Lung (tissue), 12 donors: Measurements from ENCODE around the gene RAB27B. TPM values are rescaled to one million over a fixed set of nuclear protein-coding genes. Genes with fewer than 3 reads are reported as not detected.

ENCODE experiments used
- ATAC-seq: fragments of 200-7000 bp; cut with Tn5 transposase; one replicate; pipeline ENCODE4 v1.9.1; 2020; ENCODE audit warnings: moderate number of reproducible peaks; ENCODE audit not compliant: insufficient read depth, low FRiP score
- DNase-seq, 3 donors: peaks; one replicate each; pipeline ENCODE4 v3.0.0-alpha.2; 2013 to 2017
- H3K27ac ChIP-seq, 2 donors: one replicate each; pipeline ENCODE4 v1.5.1; 2013; ENCODE audit warnings: mild to moderate bottlenecking in 2 of 2, moderate library complexity in 2 of 2, control low read depth in 1 of 2, inconsistent platforms in 1 of 2, low read depth in 1 of 2, low read length in 1 of 2
- H3K27me3 ChIP-seq, 3 donors: one replicate each; pipeline ENCODE4 v1.5.1; 2013; ENCODE audit warnings: low read length in 2 of 3; ENCODE audit not compliant: control insufficient read depth in 3 of 3, insufficient read depth in 3 of 3
- H3K36me3 ChIP-seq, 4 donors: one replicate each; pipeline ENCODE4 v1.5.1; 2013; ENCODE audit warnings: low read length in 4 of 4, mild to moderate bottlenecking in 1 of 4, moderate library complexity in 1 of 4; ENCODE audit not compliant: control insufficient read depth in 4 of 4, insufficient read depth in 4 of 4
- H3K4me1 ChIP-seq, 5 donors: one replicate each; pipeline ENCODE4 v1.5.1; 2013; ENCODE audit warnings: low read length in 5 of 5, mild to moderate bottlenecking in 2 of 5, moderate library complexity in 1 of 5; ENCODE audit not compliant: control insufficient read depth in 5 of 5, insufficient read depth in 5 of 5
- H3K4me3 ChIP-seq: one replicate; pipeline ENCODE4 v1.5.1; 2013; ENCODE audit warnings: mild to moderate bottlenecking, control low read depth, moderate library complexity
- H3K9ac ChIP-seq, 2 donors: one replicate each; pipeline ENCODE4 v1.5.1; 2013; ENCODE audit warnings: low read length in 2 of 2, control low read depth in 1 of 2; ENCODE audit not compliant: insufficient read depth in 1 of 2
- H3K9me3 ChIP-seq, 4 donors: one replicate each; pipeline ENCODE4 v1.5.1; 2013; ENCODE audit warnings: low read length in 3 of 4, mild to moderate bottlenecking in 1 of 4, moderate library complexity in 1 of 4; ENCODE audit not compliant: control insufficient read depth in 4 of 4, insufficient read depth in 3 of 4
- WGBS, 2 donors: extraction: QIAGEN DNeasy Blood & Tissue Kit; methylation state at CpG; one replicate each; pipeline ENCODE4 v1.1.7; 2013; 5-methylcytosine and 5-hydroxymethylcytosine counted together
- polyA plus RNA-seq, 2 donors: library from polyadenylated mRNA; stranded (reverse); fragments of 200-250 nt; gene quantifications; one replicate each; pipeline ENCODE4 v1.2.1, GENCODE V29; 2013
- total RNA-seq, 2 donors: library from RNA; depleted of rRNA in 1 of 2; stranded (reverse); fragments of >200 nt in 1 of 2; gene quantifications; one replicate each; pipeline ENCODE4 v1.2.1, GENCODE V29; 2014 to 2021
- TF ChIP-seq, protein P1 (sequence below): IDR thresholded peaks from 2 replicates; pipeline ENCODE4 v1.5.1; 2012; ENCODE audit warnings: mild to moderate bottlenecking; ENCODE audit errors: control extremely low read depth, extremely low read depth
- donor health status: control.
- donor health status: control.
- donor health status: Bipolar disorder and iron deficiency.
- donor health status: healthy.
- donor health status: DM: yes; HTN: yes; CAD: no.

Gene RAB27B
- total and polyA plus RNA-seq, 4 donors: 5.0 to 21.5 (median 7.5) TPM

DNA sequence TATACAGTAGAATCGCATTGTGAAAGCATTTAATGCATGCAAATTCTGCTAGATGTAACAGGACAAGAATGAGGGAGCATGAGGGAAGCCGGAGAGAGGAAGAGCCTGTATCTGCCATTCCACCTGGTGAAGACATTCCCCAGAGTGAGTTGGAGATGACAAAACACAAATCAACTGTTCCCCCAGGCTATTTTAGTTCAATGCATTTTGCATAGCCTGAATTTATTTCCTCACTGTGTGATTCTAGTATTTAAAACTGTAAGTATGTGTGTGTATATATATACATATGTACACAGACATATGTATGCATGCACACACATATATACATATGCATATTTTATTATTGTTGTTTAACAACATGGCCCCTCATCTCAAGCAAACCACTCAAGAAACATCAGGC, 76.3 kb downstream of the RAB27B start:
- no peaks in the 10 kb centered on the region for H3K27me3 ChIP-seq
- 94 to 95% methylated on average over 2 of the region's 2 CpGs for WGBS, 2 donors
- ATAC-seq (no peak), DNase-seq (no peak)
- peaks cover 0 to 24% (median 7%) of the 10 kb centered on the region in 4 donors for H3K36me3 ChIP-seq
- H3K4me1 ChIP-seq: peaks cover 0 to 9% (median 0%) of the 10 kb centered on the region in 5 donors
- H3K9ac ChIP-seq: no peak overlapping the region
- TF ChIP-seq, protein P1, sequence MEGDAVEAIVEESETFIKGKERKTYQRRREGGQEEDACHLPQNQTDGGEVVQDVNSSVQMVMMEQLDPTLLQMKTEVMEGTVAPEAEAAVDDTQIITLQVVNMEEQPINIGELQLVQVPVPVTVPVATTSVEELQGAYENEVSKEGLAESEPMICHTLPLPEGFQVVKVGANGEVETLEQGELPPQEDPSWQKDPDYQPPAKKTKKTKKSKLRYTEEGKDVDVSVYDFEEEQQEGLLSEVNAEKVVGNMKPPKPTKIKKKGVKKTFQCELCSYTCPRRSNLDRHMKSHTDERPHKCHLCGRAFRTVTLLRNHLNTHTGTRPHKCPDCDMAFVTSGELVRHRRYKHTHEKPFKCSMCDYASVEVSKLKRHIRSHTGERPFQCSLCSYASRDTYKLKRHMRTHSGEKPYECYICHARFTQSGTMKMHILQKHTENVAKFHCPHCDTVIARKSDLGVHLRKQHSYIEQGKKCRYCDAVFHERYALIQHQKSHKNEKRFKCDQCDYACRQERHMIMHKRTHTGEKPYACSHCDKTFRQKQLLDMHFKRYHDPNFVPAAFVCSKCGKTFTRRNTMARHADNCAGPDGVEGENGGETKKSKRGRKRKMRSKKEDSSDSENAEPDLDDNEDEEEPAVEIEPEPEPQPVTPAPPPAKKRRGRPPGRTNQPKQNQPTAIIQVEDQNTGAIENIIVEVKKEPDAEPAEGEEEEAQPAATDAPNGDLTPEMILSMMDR: no peak
- no peak overlapping the region for H3K27ac ChIP-seq
- H3K9me3 ChIP-seq: no peaks in the 10 kb centered on the region
- no peak overlapping the region for H3K4me3 ChIP-seq

DNA sequence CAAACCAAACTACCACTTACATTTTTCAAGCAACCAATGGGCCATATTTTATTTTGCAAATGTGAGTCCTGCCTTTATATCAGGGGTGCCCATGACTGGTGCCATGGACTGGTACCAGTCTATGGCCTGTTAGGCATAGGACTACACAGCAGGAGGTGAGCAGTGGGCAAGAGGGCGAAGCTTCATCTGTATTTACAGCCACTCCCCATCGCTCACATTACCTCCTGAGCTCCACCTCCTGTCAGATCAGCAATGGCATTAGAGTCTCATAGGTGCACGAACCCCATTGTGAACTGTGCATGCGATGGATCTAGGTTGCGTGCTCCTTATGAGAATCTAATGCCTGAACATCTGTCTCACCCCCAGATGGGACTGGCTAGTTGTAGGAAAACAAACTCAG, 77.4 kb downstream of the RAB27B start:
- ATAC-seq: no peak
- no peak overlapping the region for H3K27ac ChIP-seq
- TF ChIP-seq, protein P1: no peak
- H3K9me3 ChIP-seq: peaks cover 0 to 6% (median 0%) of the 10 kb centered on the region in 4 donors
- H3K4me1 ChIP-seq: peaks cover 0 to 9% (median 0%) of the 10 kb centered on the region in 5 donors
- no peak for DNase-seq
- 94 to 96% methylated on average over 5 of the region's 5 CpGs for WGBS, 2 donors
- no peaks in the 10 kb centered on the region for H3K27me3 ChIP-seq
- H3K36me3 ChIP-seq: peaks cover 0 to 24% (median 14%) of the 10 kb centered on the region in 4 donors
- no peak overlapping the region for H3K4me3 ChIP-seq
- no peak overlapping the region for H3K9ac ChIP-seq

DNA sequence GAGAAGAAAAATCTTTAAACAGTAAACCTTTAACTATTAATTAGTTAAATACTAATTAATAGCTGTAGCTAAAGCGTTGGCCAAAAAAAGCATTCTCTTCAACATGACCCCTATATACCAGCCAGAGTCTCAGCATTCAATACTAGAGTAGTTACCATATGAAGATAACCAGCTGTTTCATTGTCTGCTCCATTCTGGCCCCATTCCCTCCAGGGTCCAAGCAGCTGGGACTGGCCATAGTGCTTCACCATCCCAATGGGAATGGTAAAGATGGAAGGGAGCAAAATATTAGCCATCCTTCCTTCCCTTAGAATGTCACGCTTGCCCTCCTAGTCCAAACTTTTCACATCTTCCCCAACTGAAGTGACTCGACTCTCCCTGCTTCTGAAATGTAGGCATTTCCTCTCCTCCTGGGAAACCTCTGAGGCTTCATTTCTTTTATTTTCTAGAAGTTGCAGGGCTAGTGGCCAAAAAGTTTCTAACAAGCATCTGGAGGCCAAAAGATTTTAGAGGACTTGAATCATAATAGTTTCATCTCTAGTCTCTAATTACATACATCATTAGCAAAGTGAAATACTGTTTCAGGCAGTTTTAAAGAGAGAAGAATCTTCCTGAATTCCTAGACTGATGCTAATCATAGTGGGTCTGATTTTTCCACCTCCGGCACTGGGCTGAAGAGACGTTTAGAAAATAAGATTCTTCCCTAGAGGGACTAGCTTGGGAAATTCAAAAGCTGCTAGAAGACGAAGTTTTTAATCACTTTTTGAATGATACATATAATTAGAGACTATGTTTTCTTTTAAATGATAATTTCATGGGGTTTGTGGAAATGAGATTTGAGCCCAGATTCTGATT, 78.3 kb downstream of the RAB27B start:
- no peak overlapping the region for H3K4me3 ChIP-seq
- peaks cover 0 to 9% (median 0%) of the 10 kb centered on the region in 5 donors for H3K4me1 ChIP-seq
- no peak overlapping the region for H3K27ac ChIP-seq
- peaks cover 0 to 8% (median 0%) of the 10 kb centered on the region in 4 donors for H3K9me3 ChIP-seq
- no peaks in the 10 kb centered on the region for H3K27me3 ChIP-seq
- WGBS, 2 donors: 74 to 75% methylated on average over 6 of the region's 6 CpGs
- DNase-seq (peak; percentile 24 to 76 (median 63)), ATAC-seq (no peak)
- TF ChIP-seq, protein P1: no peak
- no peak overlapping the region for H3K9ac ChIP-seq
- H3K36me3 ChIP-seq: peaks cover 0 to 24% (median 17%) of the 10 kb centered on the region in 4 donors
